SKM-1 (cell line): ENCODE data around the gene UVSSA.
"Not testable (repeated sequence)": the region's sequence is repeated elsewhere in the genome, so short reads cannot be mapped to it uniquely, and the experiment has no call there.

Experiments used
- DNase-seq: peaks from one replicate; lab custom pipeline; 2025; ENCODE audit not compliant: unreplicated experiment; lab: John Stamatoyannopoulos, UW

UVSSA gene

GRCh38 chr4:1394554-1395388 is 47.8 kb downstream of the UVSSA start:
- not testable (repeated sequence) for DNase-seq

- not testable (repeated sequence) for DNase-seq
Observed at GRCh38 chr4:1395389-1395820, 48.4 kb downstream of the UVSSA start.

GRCh38 chr4:1395941-1396805 is 49.2 kb downstream of the UVSSA start:
- no peak for DNase-seq

- no peak for DNase-seq
Observed at GRCh38 chr4:1396806-1397455, 49.9 kb downstream of the UVSSA start.

GRCh38 chr4:1398681-1399507 is 51.9 kb downstream of the UVSSA start:
- no peak for DNase-seq

GRCh38 chr4:1399508-1400190 is 52.6 kb downstream of the UVSSA start:
- DNase-seq, result no peak

- no peak for DNase-seq
Observed at GRCh38 chr4:1400191-1400805, 53.3 kb downstream of the UVSSA start.

- DNase-seq, result no peak
Observed at GRCh38 chr4:1400831-1401408, 53.9 kb downstream of the UVSSA start.

- no peak for DNase-seq
Observed at GRCh38 chr4:1401409-1402020, 54.5 kb downstream of the UVSSA start.

GRCh38 chr4:1402021-1402515 is 55.1 kb downstream of the UVSSA start:
- no peak for DNase-seq

- no peak for DNase-seq
Observed at GRCh38 chr4:1402516-1403091, 55.6 kb downstream of the UVSSA start.

- DNase-seq, result no peak
Observed at GRCh38 chr4:1403177-1403583, 56.2 kb downstream of the UVSSA start.

GRCh38 chr4:1403591-1404572 is 56.9 kb downstream of the UVSSA start:
- DNase-seq, result no peak

GRCh38 chr4:1404573-1405253 is 57.7 kb downstream of the UVSSA start:
- no peak for DNase-seq

- DNase-seq, result no peak
Observed at GRCh38 chr4:1405254-1405635, 58.2 kb downstream of the UVSSA start.

- no peak for DNase-seq
Observed at GRCh38 chr4:1405636-1406393, 58.8 kb downstream of the UVSSA start.
